K562 (cell line): ENCODE results near the gene KLHL28. TPM values are rescaled to one million over a fixed set of nuclear protein-coding genes. Genes with fewer than 3 reads are reported as not detected.

ENCODE experiments used
- ATAC-seq: fragments of 200-7000 bp; cut with Tn5 transposase; 3 replicates; pipeline ENCODE4 v1.9.1; 2020; ENCODE audit warnings: moderate library complexity
- BruUV-seq: library from RNA; stranded (reverse); fragments of 400-500 nt; replicated peaks from 2 replicates; lab custom pipeline; 2021; lab: Mats Ljungman, UMichigan
- CTCF ChIA-PET: fragments of 300-600 bp; formaldehyde crosslinking; extraction: SDS; loops from one replicate; lab custom pipeline; 2021; ENCODE audit warnings: low intra/inter-chr PET ratio; lab: Yijun Ruan, JAX
- POLR2A ChIA-PET: fragments of 300-600, 350-650 bp; sonication (Branson Sonifier 250); formaldehyde crosslinking; extraction: SDS; loops from one replicate; lab custom pipeline; 2021; ENCODE audit warnings: antibody characterized with exemption, inconsistent platforms; lab: Yijun Ruan, JAX
- DNase-seq, 4 experiments: peaks; one replicate each; pipeline versions ENCODE4 v3.0.0 to v3.0.0-alpha.2; 2011 to 2018; ENCODE audit warnings: low spot score in 3 of 4, mixed read lengths in 3 of 4; ENCODE audit errors: extremely low read depth in 1 of 4
- FAIRE-seq: peaks from 2 replicates; lab custom pipeline; 2011; peaks lifted over from hg19 to GRCh38; lab: Jason Lieb, UNC
- H2AFZ ChIP-seq: 2 replicates; pipeline ENCODE4 v1.6.0; 2011; ENCODE audit warnings: low read depth, low read length, control low read depth, inconsistent platforms
- H3K27ac ChIP-seq: fragments of 200-600 bp; 3 replicates; pipeline ENCODE4 v1.8.0; 2011; ENCODE audit warnings: low read depth, mild to moderate bottlenecking, control low read depth, inconsistent platforms, low read length, moderate library complexity, mixed read lengths; ENCODE audit errors: extremely low read depth
- H3K27me3 ChIP-seq, 2 experiments: fragments of 300-600 bp in 1 of 2; 2 replicates in 1 of 2; 3 replicates in 1 of 2; pipeline versions ENCODE4 v1.6.0 to v1.8.0; 2011; ENCODE audit warnings: inconsistent platforms in 2 of 2, low read length in 2 of 2, mild to moderate bottlenecking in 1 of 2, mixed read lengths in 1 of 2, moderate library complexity in 1 of 2; ENCODE audit not compliant: control insufficient read depth in 2 of 2, insufficient read depth in 2 of 2
- H3K36me3 ChIP-seq: fragments of 300-600 bp; 3 replicates; pipeline ENCODE4 v1.8.0; 2011; ENCODE audit warnings: mild to moderate bottlenecking, low read length, inconsistent platforms; ENCODE audit not compliant: control insufficient read depth, insufficient read depth
- H3K4me1 ChIP-seq, 2 experiments: fragments of 200-600 bp in 1 of 2; replicated peaks in 1 of 2; 2 replicates in 1 of 2; 3 replicates in 1 of 2; pipeline versions ENCODE4 v1.5.1 to v1.8.0; 2011; ENCODE audit warnings: inconsistent platforms in 2 of 2, low read length in 2 of 2, mild to moderate bottlenecking in 1 of 2, mixed read lengths in 1 of 2, moderate library complexity in 1 of 2; ENCODE audit not compliant: control insufficient read depth in 2 of 2, insufficient read depth in 2 of 2
- H3K4me2 ChIP-seq: 2 replicates; pipeline ENCODE4 v1.6.1; 2011; ENCODE audit warnings: low read length, control low read depth, inconsistent platforms, mixed read lengths; ENCODE audit not compliant: insufficient read depth
- H3K4me3 ChIP-seq: fragments of 200-600 bp; sonication (generic), shearing (Covaris generic); 2 replicates; pipeline ENCODE4 v1.5.1; 2016; ENCODE audit warnings: control low read depth, inconsistent platforms
- H3K79me2 ChIP-seq: fragments of 200-600 bp; 3 replicates; pipeline ENCODE4 v1.8.0; 2011; ENCODE audit warnings: low read length, inconsistent platforms; ENCODE audit not compliant: control insufficient read depth, insufficient read depth
- H3K9ac ChIP-seq, 2 experiments: 2 replicates each; pipeline versions ENCODE4 v1.6.0 to v1.6.1; 2011; ENCODE audit warnings: low read depth in 2 of 2, low read length in 2 of 2, control low read depth in 1 of 2, inconsistent platforms in 1 of 2, mild to moderate bottlenecking in 1 of 2, mixed read lengths in 1 of 2; ENCODE audit not compliant: insufficient read depth in 1 of 2
- H3K9me1 ChIP-seq: one replicate; pipeline ENCODE4 v1.6.0; 2011; ENCODE audit warnings: inconsistent platforms, mild to moderate bottlenecking, low read length, moderate library complexity; ENCODE audit not compliant: control insufficient read depth, insufficient read depth
- H3K9me3 ChIP-seq: replicated peaks from 2 replicates; pipeline ENCODE4 v1.5.1; 2011; ENCODE audit warnings: low read depth, low read length, inconsistent platforms; ENCODE audit not compliant: control insufficient read depth, insufficient read depth
- H4K20me1 ChIP-seq: replicated peaks from 2 replicates; pipeline ENCODE4 v1.6.1; 2011; ENCODE audit warnings: low read length, inconsistent platforms, mixed read lengths; ENCODE audit not compliant: control insufficient read depth, insufficient read depth
- ARID1B ChIP-seq: fragments of 450-650 bp; IDR thresholded peaks from 2 replicates; pipeline ENCODE4 v1.6.1; 2016; ENCODE audit warnings: antibody characterized with exemption, mild to moderate bottlenecking, inconsistent platforms
- CCNT2 ChIP-seq: IDR thresholded peaks from 2 replicates; pipeline ENCODE4 v1.6.1; 2011; ENCODE audit warnings: borderline replicate concordance, low read depth, mild to moderate bottlenecking, moderate library complexity, mixed read lengths, low read length; ENCODE audit not compliant: insufficient read length; ENCODE audit errors: extremely low read depth
- FIP1L1 ChIP-seq: fragments of 200-400 bp; formaldehyde crosslinking; IDR thresholded peaks from 2 replicates; pipeline ENCODE4 v1.6.1; 2018; ENCODE audit warnings: mild to moderate bottlenecking, low read depth, low read length; ENCODE audit not compliant: poor library complexity, severe bottlenecking
- FOS ChIP-seq: IDR thresholded peaks from 3 replicates; pipeline ENCODE4 v1.6.1; 2011; ENCODE audit not compliant: insufficient read length; ENCODE audit errors: extremely low read depth
- FOXA3 ChIP-seq, 2 experiments: fragments of 450-650 bp in 1 of 2; sonication (generic) in 1 of 2; formaldehyde crosslinking; IDR thresholded peaks in 1 of 2; conservative IDR thresholded peaks in 1 of 2; 2 replicates each; pipeline versions ENCODE4 v1.4.0 to v1.8.0; 2020 to 2022; ENCODE audit warnings: mild to moderate bottlenecking in 2 of 2, missing genetic modification reagents in 1 of 2
- LARP7 ChIP-seq: fragments of 450-650 bp; IDR thresholded peaks from 2 replicates; pipeline ENCODE4 v1.6.1; 2016
- LCOR ChIP-seq: sonication (generic); formaldehyde crosslinking; IDR thresholded peaks from 2 replicates; pipeline ENCODE4 v1.8.0; 2022; ENCODE audit warnings: mild to moderate bottlenecking, missing genetic modification reagents
- MEF2A ChIP-seq: IDR thresholded peaks from 2 replicates; pipeline ENCODE4 v1.6.1; 2011; ENCODE audit warnings: low read depth, mild to moderate bottlenecking, low read length, moderate library complexity; ENCODE audit not compliant: control insufficient read depth
- NFATC3 ChIP-seq: fragments of 450-650 bp; IDR thresholded peaks from 2 replicates; pipeline ENCODE4 v1.6.1; 2017; ENCODE audit warnings: mild to moderate bottlenecking
- NFRKB ChIP-seq: fragments of 450-650 bp; IDR thresholded peaks from 2 replicates; pipeline ENCODE4 v1.6.1; 2016; ENCODE audit warnings: low read depth
- PHTF2 ChIP-seq: fragments of 250-450 bp; sonication (Bioruptor Pico); IDR thresholded peaks from 2 replicates; pipeline ENCODE4 v1.5.0; 2021; ENCODE audit warnings: mild to moderate bottlenecking
- POLR3A ChIP-seq: IDR thresholded peaks from 2 replicates; pipeline ENCODE4 v1.6.1; 2011; ENCODE audit warnings: borderline replicate concordance, mild to moderate bottlenecking, moderate library complexity; ENCODE audit not compliant: insufficient read length, insufficient read depth; ENCODE audit errors: extremely low read depth
- SMAD3 ChIP-seq: fragments of 450-650 bp; formaldehyde crosslinking; conservative IDR thresholded peaks from 2 replicates; pipeline ENCODE4 v1.4.0; 2020; ENCODE audit warnings: mild to moderate bottlenecking
- SNRNP70 ChIP-seq: fragments of 200-400 bp; formaldehyde crosslinking; optimal IDR thresholded peaks from 2 replicates; pipeline ENCODE3; 2017; ENCODE audit warnings: low read depth, low read length
- ZNF212 ChIP-seq: fragments of 450-650 bp; formaldehyde crosslinking; IDR thresholded peaks from 2 replicates; pipeline ENCODE4 v1.4.0; 2020; ENCODE audit warnings: mild to moderate bottlenecking
- ZNF224 ChIP-seq: sonication (generic); formaldehyde crosslinking; IDR thresholded peaks from 2 replicates; pipeline ENCODE4 v1.8.0; 2022; ENCODE audit warnings: mild to moderate bottlenecking, missing genetic modification reagents
- ZNF507 ChIP-seq: conservative IDR thresholded peaks from 2 replicates; pipeline ENCODE4 v1.6.1; 2017; ENCODE audit warnings: missing genetic modification characterization, missing compliant biosample characterization
- ZNF592 ChIP-seq: fragments of 450-650 bp; IDR thresholded peaks from 2 replicates; pipeline ENCODE4 v1.6.1; 2017; ENCODE audit warnings: antibody characterized with exemption, mild to moderate bottlenecking
- ZNF75A ChIP-seq: fragments of 450-650 bp; formaldehyde crosslinking; IDR thresholded peaks from 2 replicates; pipeline ENCODE4 v1.4.0; 2020; ENCODE audit warnings: mild to moderate bottlenecking
- ZNF830 ChIP-seq: fragments of 250-450 bp; sonication (Bioruptor Pico); IDR thresholded peaks from 2 replicates; pipeline ENCODE4 v1.5.0; 2021; ENCODE audit warnings: mild to moderate bottlenecking
- in situ Hi-C: fragments of 300-500 bp; cut with MboI; formaldehyde crosslinking; loops from 4 replicates; pipeline ENCODE4 v1.15.0; 2018; ENCODE audit warnings: inconsistent platforms, mixed read lengths
- intact Hi-C: fragments of 100-400 bp; cut with micrococcal nuclease; formaldehyde crosslinking; loops from 2 replicates; pipeline ENCODE4 v1.14.2; 2022
- polyA plus RNA-seq, 8 experiments: library from polyadenylated mRNA; depleted of rRNA in 4 of 8; stranded (reverse) in 5 of 8; unstranded in 3 of 8; fragments of >200 nt; fragmentation: Nextera tagmentation in 2 of 8; fragmentation: Illumina TruSeq in 1 of 8; extraction: Ambion mirVana in 2 of 8; extraction: Trizol in 1 of 8; gene quantifications; 2 replicates each; pipeline versions ENCODE4 v1.2.1 to v1.2.3, GENCODE V29; 2011 to 2014; ENCODE audit warnings: inconsistent platforms in 1 of 8, missing spikeins in 1 of 8
- total RNA-seq, 7 experiments: library from RNA; depleted of rRNA in 6 of 7; stranded (reverse); fragments of >200 nt in 6 of 7; fragmentation: Illumina TruSeq in 2 of 7; extraction: Trizol in 2 of 7; gene quantifications; 2 replicates each; pipeline versions ENCODE4 v1.2.1 to v1.2.3, GENCODE V29; 2011 to 2021; ENCODE audit warnings: low replicate concordance in 1 of 7

The KLHL28 gene
- total and polyA plus RNA-seq, 9 of the 15 experiments (the other 6 are each of a cell fraction or from before 2014, with no cell fraction given) = 1.1 to 7.5 (median 4.7) TPM

DNA sequence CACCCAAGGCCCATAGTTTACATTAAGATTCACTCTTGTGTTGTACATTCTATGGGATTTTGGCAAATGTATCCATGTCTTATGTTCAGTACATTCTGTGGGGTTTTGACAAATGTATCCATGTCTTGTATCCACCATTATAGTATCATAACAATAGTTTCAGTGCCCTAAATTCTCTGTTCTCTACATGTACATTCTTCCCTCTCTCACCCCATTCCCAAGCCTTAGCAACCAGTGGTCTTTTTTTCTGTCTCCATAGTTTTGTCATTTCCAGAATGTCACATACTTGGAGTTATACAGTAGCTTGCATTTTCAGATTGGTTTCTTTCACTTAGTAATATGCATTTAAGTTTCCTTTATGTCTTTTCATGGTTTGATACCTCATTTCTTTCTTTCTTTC is 7.0 kb upstream of the KLHL28 start:
- no peak overlapping the region for H2AFZ ChIP-seq
- no peak for TF ChIP-seq ZNF830 (CRISPR knock-in tag)
- TF ChIP-seq NFRKB = no peak
- TF ChIP-seq LARP7 = no peak
- no peak for TF ChIP-seq SMAD3 (CRISPR knock-in tag)
- no peak for TF ChIP-seq ZNF212 (CRISPR knock-in tag)
- TF ChIP-seq ZNF224 (CRISPR knock-in tag) = no peak
- no peak for TF ChIP-seq ZNF592
- TF ChIP-seq ARID1B = no peak
- no peak for TF ChIP-seq CCNT2
- TF ChIP-seq MEF2A = no peak
- TF ChIP-seq PHTF2 (CRISPR knock-in tag) = no peak
- no peak for TF ChIP-seq FOXA3 (CRISPR knock-in tag; conservative IDR thresholded peaks at IDR 0.05 in 1 of 2, IDR thresholded peaks at IDR 0.05 in 1 of 2)
- no peak for TF ChIP-seq SNRNP70
- no peak for TF ChIP-seq FIP1L1
- no peak for TF ChIP-seq ZNF507 (tag)
- no peak for TF ChIP-seq ZNF75A (CRISPR knock-in tag)
- TF ChIP-seq NFATC3 = no peak
- TF ChIP-seq POLR3A = no peak
- no peak for TF ChIP-seq LCOR (CRISPR knock-in tag)
- TF ChIP-seq FOS = no peak
- CTCF ChIA-PET = no interaction called here
- peaks cover 82% of the 10 kb centered on the region for H3K79me2 ChIP-seq
- intact Hi-C loops (no loop called here), in situ Hi-C loops (no loop called here)
- H3K9ac ChIP-seq = no peak overlapping the region
- POLR2A ChIA-PET = interaction anchor here (1.3 kb wide), 1 partner anchor 9 kb away, joined by 4 read pairs; no protein-coding TSS in a partner anchor
- no peak overlapping the region for H3K4me3 ChIP-seq
- ATAC-seq (no peak), DNase-seq (no peak), FAIRE-seq (no peak)
- H3K4me1 ChIP-seq = no peaks in the 10 kb centered on the region; a peak in 2 of 5 replicates
- 0 out of 2 replicates have a peak, but pooled peaks cover 3% of the 10 kb centered on the region for H4K20me1 ChIP-seq
- H3K27me3 ChIP-seq = no peaks in the 10 kb centered on the region
- H3K4me2 ChIP-seq = no peak overlapping the region
- no peaks in the 10 kb centered on the region for H3K9me1 ChIP-seq
- H3K27ac ChIP-seq = no peak overlapping the region
- H3K36me3 ChIP-seq = no peaks in the 10 kb centered on the region; the same call in 2 of the 3 replicates
- no TSS peak for BruUV-seq
- H3K9me3 ChIP-seq = no peaks in the 10 kb centered on the region
